B cell (primary cell): ENCODE measurements around the gene KCNJ11. TPM values are rescaled to one million over a fixed set of nuclear protein-coding genes. Genes with fewer than 3 reads are reported as not detected.

ENCODE experiments used
- ATAC-seq: fragments of 200-7000 bp; cut with Tn5 transposase; one replicate; pipeline ENCODE4 v1.10.0; 2021; ENCODE audit warnings: low read depth, mild to moderate bottlenecking, moderate number of reproducible peaks, moderate library complexity
- CTCF ChIA-PET: fragments of 350-600 bp; sonication (Branson Sonifier 250); formaldehyde crosslinking; loops from one replicate; lab custom pipeline; 2021; ENCODE audit warnings: antibody characterized with exemption, inconsistent platforms; lab: Charles Lee
- POLR2A ChIA-PET: fragments of 350-600 bp; sonication (Branson Sonifier 250); formaldehyde crosslinking; loops from one replicate; lab custom pipeline; 2021; ENCODE audit warnings: antibody characterized with exemption; lab: Charles Lee
- DNase-seq: peaks from one replicate; pipeline ENCODE4 v3.0.0; 2013
- H2AFZ ChIP-seq: 2 replicates; pipeline ENCODE4 v1.6.1; 2012; ENCODE audit warnings: mild to moderate bottlenecking, low read depth, low read length; ENCODE audit not compliant: insufficient read depth, poor library complexity, severe bottlenecking
- H3K27ac ChIP-seq, 2 donors: 1 replicate in 1 of 2; 2 replicates in 1 of 2; pipeline ENCODE4 v1.5.1; 2012 to 2013; ENCODE audit warnings: low read length in 2 of 2, mild to moderate bottlenecking in 2 of 2, moderate library complexity in 1 of 2
- H3K27me3 ChIP-seq, 4 experiments: fragments of 200-600 bp in 1 of 4; sonication (generic) in 1 of 4; replicated peaks in 1 of 4; 1 replicate in 2 of 4; 2 replicates in 2 of 4; pipeline versions ENCODE4 v1.6.1 to v1.7.0; 2013 to 2016; ENCODE audit warnings: low read length in 3 of 4, mild to moderate bottlenecking in 2 of 4, mixed read lengths in 1 of 4, moderate library complexity in 1 of 4; ENCODE audit not compliant: insufficient read depth in 4 of 4, control insufficient read depth in 3 of 4; ENCODE audit errors: control extremely low read depth in 1 of 4
- H3K36me3 ChIP-seq, 2 experiments: replicated peaks in 1 of 2; 1 replicate in 1 of 2; 2 replicates in 1 of 2; pipeline versions ENCODE4 v1.6.1 to v1.7.1; 2013; ENCODE audit warnings: low read length in 1 of 2; ENCODE audit not compliant: insufficient read depth in 2 of 2, control insufficient read depth in 1 of 2; ENCODE audit errors: control extremely low read depth in 1 of 2, extremely low read depth in 1 of 2
- H3K4me1 ChIP-seq, 2 donors: fragments of 200-600 bp in 1 of 2; sonication (generic) in 1 of 2; 1 replicate in 1 of 2; 2 replicates in 1 of 2; pipeline versions ENCODE4 v1.5.1 to v1.6.1; 2013 to 2017; ENCODE audit warnings: low read length in 2 of 2; ENCODE audit not compliant: control insufficient read depth in 2 of 2, insufficient read depth in 2 of 2
- H3K4me2 ChIP-seq: replicated peaks from 2 replicates; pipeline ENCODE3; 2012; ENCODE audit warnings: mild to moderate bottlenecking, low read depth, low read length; ENCODE audit not compliant: poor library complexity, severe bottlenecking
- H3K4me3 ChIP-seq, 5 experiments: fragments of 200-600 bp in 1 of 5; sonication (generic) in 1 of 5; 1 replicate in 3 of 5; 2 replicates in 2 of 5; pipeline versions ENCODE4 v1.5.1 to v1.7.0; 2011 to 2016; ENCODE audit warnings: low read length in 4 of 5, mild to moderate bottlenecking in 4 of 5, low read depth in 2 of 5, control low read depth in 1 of 5, moderate library complexity in 1 of 5; ENCODE audit not compliant: insufficient read depth in 1 of 5; ENCODE audit errors: control extremely low read depth in 1 of 5, extremely low read depth in 1 of 5
- H3K79me2 ChIP-seq: fragments of 200-600 bp; sonication (generic); one replicate; pipeline ENCODE4 v1.6.0; 2016; ENCODE audit warnings: low read length; ENCODE audit not compliant: control insufficient read depth, insufficient read depth
- H3K9ac ChIP-seq: fragments of 200-600 bp; sonication (generic); 2 replicates; pipeline ENCODE4 v1.6.1; 2017; ENCODE audit warnings: mild to moderate bottlenecking, low read length, moderate library complexity
- H3K9me3 ChIP-seq, 3 donors: one replicate each; pipeline versions ENCODE4 v1.6.1 to v1.7.1; 2013; ENCODE audit warnings: low read length in 2 of 3; ENCODE audit not compliant: control insufficient read depth in 2 of 3, insufficient read depth in 1 of 3; ENCODE audit errors: control extremely low read depth in 1 of 3
- H4K20me1 ChIP-seq: 2 replicates; pipeline ENCODE4 v1.6.0; 2012; ENCODE audit warnings: mild to moderate bottlenecking, low read length; ENCODE audit not compliant: insufficient read depth, control insufficient read depth, poor library complexity, severe bottlenecking
- H3K27ac Mint-ChIP-seq: one replicate; pipeline ENCODE4 v1.8.0; 2021; ENCODE audit warnings: mixed read lengths
- H3K27me3 Mint-ChIP-seq: one replicate; pipeline ENCODE4 v1.8.0; 2021; ENCODE audit warnings: mixed read lengths
- H3K4me1 Mint-ChIP-seq: one replicate; pipeline ENCODE4 v1.8.0; 2021; ENCODE audit warnings: mixed read lengths
- H3K4me3 Mint-ChIP-seq: one replicate; pipeline ENCODE4 v1.8.0; 2021; ENCODE audit warnings: mixed read lengths
- H3K9me3 Mint-ChIP-seq: one replicate; pipeline ENCODE4 v1.8.0; 2022; ENCODE audit warnings: mixed read lengths; ENCODE audit not compliant: insufficient read depth
- CTCF ChIP-seq: fragments of 200-600 bp; IDR thresholded peaks from one replicate; pipeline ENCODE4 v1.8.0; 2022; ENCODE audit warnings: antibody characterized with exemption, mild to moderate bottlenecking
- EZH2 ChIP-seq: IDR thresholded peaks from 2 replicates; pipeline ENCODE4 v1.6.1; 2012; ENCODE audit warnings: borderline replicate concordance, low read depth, mild to moderate bottlenecking, moderate library complexity, low read length; ENCODE audit not compliant: insufficient read depth, poor library complexity, severe bottlenecking
- WGBS: methylation state at CpG from one replicate; pipeline ENCODE4 v1.1.5; 2013; ENCODE audit warnings: missing lambda C conversion rate; ENCODE audit not compliant: insufficient coverage; 5-methylcytosine and 5-hydroxymethylcytosine counted together
- intact Hi-C: fragments of 100-400 bp; cut with micrococcal nuclease; formaldehyde crosslinking; loops from one replicate; pipeline ENCODE4 v1.10.0; 2022
- polyA plus RNA-seq: library from polyadenylated mRNA; depleted of rRNA; stranded (reverse); fragments of >200 nt; gene quantifications from 2 replicates; pipeline ENCODE4 v1.2.3, GENCODE V29; 2012
- total RNA-seq, 2 donors: library from RNA; stranded (reverse); fragments of 120-200 nt in 1 of 2; gene quantifications; 1 replicate in 1 of 2; 2 replicates in 1 of 2; pipeline versions ENCODE4 v1.2.3 to v1.2.4, GENCODE V29; 2013 to 2022

The KCNJ11 gene
- total and polyA plus RNA-seq, 2 donors (not counting 1 experiment from before 2014, with no cell fraction given): 1.4 to 2.1 TPM

GRCh38 chr11:17403980-17404759, 15.7 kb upstream of the KCNJ11 start:
- H2AFZ ChIP-seq: no peak overlapping the region
- ChIA-PET POLR2A (no interaction called here), CTCF (interaction anchor here (1.9 kb wide), 1 partner anchor 20 kb away, joined by 5 read pairs; no protein-coding TSS in a partner anchor)
- H4K20me1 ChIP-seq: no peaks in the 10 kb centered on the region
- Mint-ChIP-seq H3K27ac (no peak overlapping the region), H3K4me3 (no peak overlapping the region), H3K27me3 (no peaks in the 10 kb centered on the region), H3K4me1 (peaks cover 19% of the 10 kb centered on the region), H3K9me3 (no peaks in the 10 kb centered on the region)
- H3K9ac ChIP-seq: no peak overlapping the region
- H3K4me2 ChIP-seq: no peak overlapping the region
- peaks cover 13 to 26% of the 10 kb centered on the region in 2 donors for H3K4me1 ChIP-seq
- intact Hi-C loops: no loop called here
- no peak for DNase-seq
- H3K4me3 ChIP-seq: no peak overlapping the region
- TF ChIP-seq EZH2 (no peak), CTCF (no peak)
- no peak overlapping the region for H3K27ac ChIP-seq
- WGBS: 92% methylated on average over 9 of the region's 18 CpGs
- no peaks in the 10 kb centered on the region for H3K27me3 ChIP-seq
- no peaks in the 10 kb centered on the region for H3K79me2 ChIP-seq
- peaks cover 0 to 2% (median 0%) of the 10 kb centered on the region in 3 donors for H3K9me3 ChIP-seq
- ATAC-seq: no peak
- H3K36me3 ChIP-seq: no peaks in the 10 kb centered on the region

- Histone ChIP-seq H3K4me2 (no peak overlapping the region), H3K4me3 (no peak overlapping the region), H3K4me1 (peaks cover 13 to 26% of the 10 kb centered on the region in 2 donors), H3K36me3 (no peaks in the 10 kb centered on the region), H3K79me2 (no peaks in the 10 kb centered on the region), H3K9me3 (peaks cover 0 to under 1% (median 0%) of the 10 kb centered on the region in 3 donors), H3K27ac (no peak overlapping the region), H3K9ac (no peak overlapping the region), H2AFZ (no peak overlapping the region), H4K20me1 (no peaks in the 10 kb centered on the region), H3K27me3 (no peaks in the 10 kb centered on the region)
- Mint-ChIP-seq H3K27ac (no peak overlapping the region), H3K27me3 (no peaks in the 10 kb centered on the region), H3K9me3 (no peaks in the 10 kb centered on the region), H3K4me1 (peaks cover 19% of the 10 kb centered on the region), H3K4me3 (no peak overlapping the region)
- CTCF ChIA-PET: interaction anchor here (1.3 to 2.3 kb wide), 3 partner anchors 13 to 19 kb away, joined by 5 to 8 read pairs (median 6); partner anchors contain the start of gene KCNJ11
- 98% methylated on average over 5 of the region's 8 CpGs for WGBS
- POLR2A ChIA-PET: no interaction called here
- ATAC-seq: no peak
- intact Hi-C loops: no loop called here
- TF ChIP-seq CTCF (no peak), EZH2 (no peak)
- no peak for DNase-seq
These were observed 14.0 kb upstream of the KCNJ11 start for GRCh38 chr11:17402486-17402885.
